Measurements from ENCODE around the gene TMEM183A. TPM values are rescaled to one million over a fixed set of nuclear protein-coding genes. Genes with fewer than 3 reads are reported as not detected.

Gene TMEM183A
- total RNA-seq, 1 experiment from 2014 or later, result 64.7 TPM

GRCh38 chr1:203044546-203045250, 37.5 kb downstream of the TMEM183A start:
- DNase-seq (ENCODE audit: low read depth, low spot score) (no peak), ATAC-seq (no peak)
- no peaks in the 10 kb centered on the region for H3K9me3 ChIP-seq (ENCODE audit: control insufficient read depth in 1 of 2, insufficient read depth in 1 of 2, low read depth in 1 of 2, low read length in 2 of 2)
- H3K4me1 ChIP-seq (ENCODE audit: control insufficient read depth in 1 of 2, insufficient read depth in 2 of 2, low read length in 2 of 2), result peaks cover 8 to 34% of the 10 kb centered on the region in 2 experiments
- no TSS peak for BruUV-seq (replicated peaks)
- H3K36me3 ChIP-seq (ENCODE audit: control insufficient read depth in 1 of 2, insufficient read depth in 2 of 2, low read length in 2 of 2), result no peaks in the 10 kb centered on the region
- no peaks in the 10 kb centered on the region for H4K20me1 ChIP-seq (ENCODE audit: insufficient read depth)
- H3K4me3 ChIP-seq (replicated peaks in 1 of 2; ENCODE audit: low read depth in 1 of 2, low read length in 2 of 2), result no peak overlapping the region
- POLR2A ChIA-PET, result no interaction called here
- H3K9ac ChIP-seq (ENCODE audit: low read length), result no peak overlapping the region
- no peak for TF ChIP-seq REST (IDR thresholded peaks at IDR 0.05; ENCODE audit: low read depth)
- no peak for TF ChIP-seq ELF1 (IDR thresholded peaks at IDR 0.05; ENCODE audit: borderline replicate concordance, low read depth)
- TF ChIP-seq JUND (IDR thresholded peaks at IDR 0.05), result no peak
- no peak for TF ChIP-seq CBX3 (IDR thresholded peaks at IDR 0.05; ENCODE audit: low read depth)
- no peak for TF ChIP-seq ZBTB33 (IDR thresholded peaks at IDR 0.05; ENCODE audit: extremely low read depth, insufficient replicate concordance, low read length)
- no peak for TF ChIP-seq SRF (IDR thresholded peaks at IDR 0.05; ENCODE audit: low read depth)
- no peak for TF ChIP-seq SP1 (IDR thresholded peaks at IDR 0.05; ENCODE audit: low read depth)
- TF ChIP-seq TCF7L2 (IDR thresholded peaks at IDR 0.05; ENCODE audit: borderline replicate concordance, extremely low read depth, insufficient read depth, insufficient read length), result no peak
- no peak for TF ChIP-seq ZFX (IDR thresholded peaks at IDR 0.05)
- no peak for TF ChIP-seq ATF3 (IDR thresholded peaks at IDR 0.05)
- TF ChIP-seq CTCF (IDR thresholded peaks at IDR 0.05 in 2 of 3, conservative IDR thresholded peaks at IDR 0.05 in 1 of 3; ENCODE audit: borderline replicate concordance in 1 of 3, insufficient read depth in 1 of 3, low read depth in 2 of 3, low read length in 2 of 3), result no peak
- TF ChIP-seq EGR1 (IDR thresholded peaks at IDR 0.05; ENCODE audit: low read depth), result no peak
- no peak for TF ChIP-seq MAX (IDR thresholded peaks at IDR 0.05)
- no peak for TF ChIP-seq CEBPB (IDR thresholded peaks at IDR 0.05; ENCODE audit: low read depth)
- TF ChIP-seq SIN3A (IDR thresholded peaks at IDR 0.05; ENCODE audit: low read depth), result no peak
- TF ChIP-seq FOSL1 (IDR thresholded peaks at IDR 0.05; ENCODE audit: low read depth), result no peak
- TF ChIP-seq YY1 (IDR thresholded peaks at IDR 0.05; ENCODE audit: extremely low read depth, insufficient replicate concordance, low read depth, low read length), result no peak
- no peak for TF ChIP-seq POLR2AphosphoS5 (IDR thresholded peaks at IDR 0.05; ENCODE audit: low read depth, low read length)
- no peak for TF ChIP-seq ZNF274 (IDR thresholded peaks at IDR 0.05; ENCODE audit: low read depth, low read length)
- no peaks in the 10 kb centered on the region for H3K27me3 ChIP-seq (ENCODE audit: insufficient read depth, low read length)
- H3K4me2 ChIP-seq (ENCODE audit: low read length), result no peak overlapping the region
- no peak overlapping the region for H2AFZ ChIP-seq (ENCODE audit: low read depth, low read length, poor library complexity, severe bottlenecking)
- intact Hi-C loops (cut with micrococcal nuclease), result no loop called here
- no peaks in the 10 kb centered on the region for H3K9me2 ChIP-seq (ENCODE audit: insufficient read depth)
- no peak overlapping the region for H3K27ac ChIP-seq (ENCODE audit: low read depth, low read length)
- CTCF ChIA-PET, result no interaction called here
- RAD21 ChIA-PET (ENCODE audit: low non-redundant PET in 1 of 2, low total read pairs in 2 of 2, uncharacterized antibody in 2 of 2, unreplicated experiment in 2 of 2), result no interaction called here
- no peaks in the 10 kb centered on the region for H3K79me2 ChIP-seq (ENCODE audit: insufficient read depth, low read length)
